Activated naive CD4-positive, alpha-beta T cell treated with anti-CD3 and anti-CD28 coated beads, Interleukin-2, amount 10 ng/mL, durations not matched to agents 7 days and 5 days (primary cell): Measurements from ENCODE around the gene ASTN2.

Source experiments
- CTCF ChIA-PET: fragments of 350-600 bp; sonication (Branson Sonifier 250); formaldehyde crosslinking; loops from one replicate; lab custom pipeline; 2021; ENCODE audit warnings: antibody characterized with exemption; lab: Charles Lee
- DNase-seq: peaks from one replicate; pipeline ENCODE4 v3.0.0-alpha.2; 2020
- H3K27ac Mint-ChIP-seq: one replicate; pipeline ENCODE4 v1.8.0; 2021; ENCODE audit warnings: mild to moderate bottlenecking, moderate library complexity, mixed read lengths
- H3K27me3 Mint-ChIP-seq: one replicate; pipeline ENCODE4 v1.8.0; 2021; ENCODE audit warnings: mild to moderate bottlenecking, mixed read lengths
- H3K36me3 Mint-ChIP-seq: one replicate; pipeline ENCODE4 v1.8.0; 2021; ENCODE audit warnings: mixed read lengths
- H3K4me1 Mint-ChIP-seq: one replicate; pipeline ENCODE4 v1.8.0; 2021; ENCODE audit warnings: mixed read lengths
- H3K4me3 Mint-ChIP-seq: one replicate; pipeline ENCODE4 v1.8.0; 2021; ENCODE audit warnings: mild to moderate bottlenecking, moderate library complexity, mixed read lengths
- H3K9me3 Mint-ChIP-seq: one replicate; pipeline ENCODE4 v1.8.0; 2021; ENCODE audit warnings: mixed read lengths

Gene ASTN2

DNA sequence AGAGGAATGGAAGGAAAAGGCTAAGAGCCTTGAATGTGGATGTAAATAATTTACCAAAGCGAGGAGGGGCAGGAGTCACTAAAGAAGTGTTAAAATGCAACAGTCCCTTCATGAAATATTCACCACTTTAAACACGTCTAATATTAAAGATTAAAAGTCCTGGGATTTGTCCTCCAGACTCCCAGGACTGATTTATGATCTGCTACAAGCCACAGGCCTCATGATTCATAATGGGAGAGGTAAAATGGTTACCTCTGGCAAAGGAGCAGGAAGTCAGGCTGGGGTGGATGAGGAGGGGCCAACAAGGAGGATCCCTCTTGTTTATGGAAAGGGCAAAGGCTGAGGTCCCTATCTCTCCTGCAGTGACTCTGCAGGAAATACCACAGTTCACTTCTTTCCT, 435.4 kb downstream of the ASTN2 start:
- Mint-ChIP-seq H3K36me3 (no peaks in the 10 kb centered on the region), H3K27ac (no peak overlapping the region), H3K27me3 (no peaks in the 10 kb centered on the region), H3K9me3 (peaks cover 3% of the 10 kb centered on the region), H3K4me1 (no peaks in the 10 kb centered on the region), H3K4me3 (no peak overlapping the region)
- no peak for DNase-seq
- CTCF ChIA-PET, result no interaction called here

DNA sequence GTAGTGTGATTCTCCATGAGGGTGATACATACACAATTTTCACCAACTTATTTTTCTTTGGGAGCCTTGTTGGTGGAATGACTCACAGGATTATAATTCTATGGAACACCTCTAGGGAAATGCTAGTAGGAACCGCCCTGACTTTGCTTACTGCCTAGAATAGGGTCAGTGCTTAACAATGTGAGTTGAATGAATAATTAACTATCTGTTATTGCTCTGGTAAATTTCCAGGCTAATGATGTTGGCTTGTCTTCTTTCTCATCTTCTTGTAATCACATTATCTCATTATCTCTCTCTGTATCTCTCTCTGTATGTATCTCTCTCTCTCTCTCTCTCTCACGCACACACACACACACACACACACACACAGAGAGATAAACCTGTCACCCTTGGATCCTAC, 436.7 kb downstream of the ASTN2 start:
- peaks cover 3% of the 10 kb centered on the region for H3K9me3 Mint-ChIP-seq
- H3K27me3 Mint-ChIP-seq, result no peaks in the 10 kb centered on the region
- no peaks in the 10 kb centered on the region for H3K4me1 Mint-ChIP-seq
- CTCF ChIA-PET, result no interaction called here
- H3K27ac Mint-ChIP-seq, result no peak overlapping the region
- no peak for DNase-seq
- no peaks in the 10 kb centered on the region for H3K36me3 Mint-ChIP-seq
- H3K4me3 Mint-ChIP-seq, result no peak overlapping the region

DNA sequence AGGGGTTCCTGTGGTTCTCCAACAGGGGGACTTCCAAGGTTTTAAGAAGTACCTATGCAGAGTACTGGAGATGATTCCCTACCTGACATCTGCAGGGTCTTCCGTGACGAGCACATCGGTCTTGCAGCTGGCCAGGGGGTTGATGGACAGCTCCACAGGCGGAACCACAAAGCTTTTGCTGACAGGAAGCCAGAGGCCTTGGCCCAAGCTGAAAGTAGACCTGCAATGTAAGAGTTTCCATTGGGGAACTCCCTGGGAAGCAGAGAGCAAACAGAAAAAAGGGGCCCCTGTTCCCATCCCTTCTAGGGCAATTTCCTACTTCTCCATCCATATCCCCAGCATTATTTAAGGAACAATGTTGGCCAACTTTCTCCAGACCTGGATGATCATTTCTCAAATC, 439.7 kb downstream of the ASTN2 start:
- CTCF ChIA-PET, result no interaction called here
- no peak overlapping the region for H3K27ac Mint-ChIP-seq
- H3K9me3 Mint-ChIP-seq, result no peaks in the 10 kb centered on the region
- no peaks in the 10 kb centered on the region for H3K4me1 Mint-ChIP-seq
- DNase-seq, result no peak
- H3K36me3 Mint-ChIP-seq, result no peaks in the 10 kb centered on the region
- H3K27me3 Mint-ChIP-seq, result no peaks in the 10 kb centered on the region
- no peak overlapping the region for H3K4me3 Mint-ChIP-seq

DNA sequence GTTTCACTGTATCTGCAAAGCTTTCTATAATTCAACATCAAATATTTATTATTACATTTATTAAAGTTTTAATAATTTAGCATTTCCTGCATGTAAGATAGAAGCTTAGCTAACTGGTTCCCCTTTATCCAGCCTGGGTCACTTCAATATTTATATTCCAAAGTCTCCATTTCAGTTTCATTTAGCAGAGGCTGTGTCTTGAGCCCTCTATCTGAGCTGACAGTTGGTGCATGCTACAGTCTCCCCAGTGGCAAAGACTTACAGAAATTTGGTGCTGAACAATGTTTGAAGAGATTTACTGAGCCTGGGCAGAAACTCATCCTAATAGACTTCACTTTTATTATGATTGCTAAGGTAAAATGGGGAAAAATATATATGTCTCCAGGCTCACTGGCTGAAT, 448.7 kb downstream of the ASTN2 start:
- CTCF ChIA-PET, result no interaction called here
- no peak overlapping the region for H3K4me3 Mint-ChIP-seq
- peaks cover 2% of the 10 kb centered on the region for H3K9me3 Mint-ChIP-seq
- H3K36me3 Mint-ChIP-seq, result no peaks in the 10 kb centered on the region
- H3K27me3 Mint-ChIP-seq, result no peaks in the 10 kb centered on the region
- no peak for DNase-seq
- no peak overlapping the region for H3K27ac Mint-ChIP-seq
- no peaks in the 10 kb centered on the region for H3K4me1 Mint-ChIP-seq

DNA sequence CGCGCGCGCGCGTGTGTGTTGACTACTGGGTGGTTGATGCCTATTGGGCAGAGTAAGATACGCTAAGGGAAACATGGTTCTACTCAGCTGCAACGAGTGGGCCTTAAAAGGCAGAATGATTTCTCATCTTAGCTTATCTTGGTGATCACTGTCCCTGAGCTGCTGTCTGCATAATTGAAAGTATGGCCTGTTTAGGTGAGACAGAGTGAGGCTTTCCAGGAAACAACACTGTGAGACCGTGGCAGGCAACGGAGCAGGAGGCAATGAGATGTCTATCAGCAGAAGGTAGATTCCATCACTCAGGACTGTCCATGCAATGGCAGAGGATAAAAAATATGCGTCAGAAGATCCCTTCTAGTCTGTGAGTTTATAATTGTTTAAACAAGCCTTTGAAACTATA, 450.6 kb downstream of the ASTN2 start:
- H3K36me3 Mint-ChIP-seq, result no peaks in the 10 kb centered on the region
- no peak overlapping the region for H3K27ac Mint-ChIP-seq
- no peak for DNase-seq
- H3K4me1 Mint-ChIP-seq, result no peaks in the 10 kb centered on the region
- H3K27me3 Mint-ChIP-seq, result peaks cover 2% of the 10 kb centered on the region
- CTCF ChIA-PET, result no interaction called here
- H3K4me3 Mint-ChIP-seq, result no peak overlapping the region
- H3K9me3 Mint-ChIP-seq, result peaks cover 2% of the 10 kb centered on the region

DNA sequence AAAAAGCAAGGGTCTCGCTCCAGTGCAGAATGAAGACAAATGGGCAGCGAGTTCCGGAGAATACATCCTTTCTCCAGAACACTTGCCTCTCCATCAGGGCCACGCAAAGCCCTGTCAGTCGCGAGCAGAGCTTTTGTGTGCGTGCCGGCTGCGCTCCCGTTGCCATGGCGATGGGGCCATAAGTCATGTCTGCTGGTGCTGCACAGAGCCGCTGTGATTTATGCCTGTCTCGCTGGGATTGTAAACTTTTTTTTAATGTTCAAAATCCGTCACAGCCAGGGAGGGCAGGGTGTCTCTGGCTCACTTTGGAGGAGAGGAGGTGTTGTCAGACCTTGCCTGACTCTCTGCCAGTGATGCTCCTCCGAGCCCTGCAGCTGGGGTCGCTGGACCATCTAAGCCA, 455.0 kb downstream of the ASTN2 start:
- H3K4me1 Mint-ChIP-seq, result no peaks in the 10 kb centered on the region
- no peaks in the 10 kb centered on the region for H3K36me3 Mint-ChIP-seq
- H3K27ac Mint-ChIP-seq, result no peak overlapping the region
- H3K27me3 Mint-ChIP-seq, result peaks cover 5% of the 10 kb centered on the region
- DNase-seq, result no peak
- CTCF ChIA-PET, result no interaction called here
- H3K9me3 Mint-ChIP-seq, result peaks cover 2% of the 10 kb centered on the region
- H3K4me3 Mint-ChIP-seq, result no peak overlapping the region

DNA sequence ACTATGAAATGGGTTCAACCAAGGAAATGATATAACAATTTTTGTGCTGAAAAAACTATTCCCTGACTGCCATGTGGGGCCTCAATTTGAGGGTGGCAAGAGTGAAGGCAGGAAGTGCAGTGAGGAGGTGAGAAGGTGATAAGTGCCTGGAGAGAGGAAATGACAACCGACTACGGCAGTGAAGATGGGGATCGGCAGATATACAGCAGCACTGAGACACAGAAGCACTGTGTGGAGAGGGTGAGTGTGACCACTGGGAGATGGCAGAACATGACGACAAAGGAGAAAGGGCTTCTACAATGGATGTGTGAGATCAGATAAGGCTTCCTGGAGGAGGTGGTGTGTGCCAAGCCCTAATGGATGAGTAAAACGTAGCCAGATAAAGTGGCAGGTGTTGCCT, 456.0 kb downstream of the ASTN2 start:
- H3K27me3 Mint-ChIP-seq, result peaks cover 5% of the 10 kb centered on the region
- H3K4me1 Mint-ChIP-seq, result no peaks in the 10 kb centered on the region
- no peak overlapping the region for H3K4me3 Mint-ChIP-seq
- H3K36me3 Mint-ChIP-seq, result no peaks in the 10 kb centered on the region
- no peak for DNase-seq
- peaks cover 2% of the 10 kb centered on the region for H3K9me3 Mint-ChIP-seq
- H3K27ac Mint-ChIP-seq, result no peak overlapping the region
- CTCF ChIA-PET, result no interaction called here

DNA sequence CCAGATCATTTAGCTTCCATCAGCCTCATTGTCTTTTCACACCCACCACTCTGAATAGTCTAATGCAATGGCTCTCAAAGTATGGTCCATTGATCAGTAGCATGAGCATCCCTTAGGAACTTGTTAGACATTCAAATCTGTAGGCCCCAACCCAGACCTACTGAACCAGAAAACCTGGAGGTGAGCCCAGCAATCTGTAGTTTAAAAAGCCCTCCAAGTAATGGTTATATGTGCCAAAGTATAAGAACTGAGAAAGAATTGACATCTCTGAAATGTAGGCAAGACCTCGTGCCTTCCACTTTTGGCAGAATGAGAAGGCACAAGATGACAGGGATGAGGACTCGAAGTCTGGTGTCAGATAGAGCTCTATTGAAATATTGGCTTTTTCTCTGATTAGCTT, 460.1 kb downstream of the ASTN2 start:
- CTCF ChIA-PET, result no interaction called here
- Mint-ChIP-seq H3K27me3 (peaks cover 5% of the 10 kb centered on the region), H3K27ac (no peak overlapping the region), H3K4me1 (no peaks in the 10 kb centered on the region), H3K9me3 (no peaks in the 10 kb centered on the region), H3K4me3 (no peak overlapping the region), H3K36me3 (no peaks in the 10 kb centered on the region)
- DNase-seq, result no peak

DNA sequence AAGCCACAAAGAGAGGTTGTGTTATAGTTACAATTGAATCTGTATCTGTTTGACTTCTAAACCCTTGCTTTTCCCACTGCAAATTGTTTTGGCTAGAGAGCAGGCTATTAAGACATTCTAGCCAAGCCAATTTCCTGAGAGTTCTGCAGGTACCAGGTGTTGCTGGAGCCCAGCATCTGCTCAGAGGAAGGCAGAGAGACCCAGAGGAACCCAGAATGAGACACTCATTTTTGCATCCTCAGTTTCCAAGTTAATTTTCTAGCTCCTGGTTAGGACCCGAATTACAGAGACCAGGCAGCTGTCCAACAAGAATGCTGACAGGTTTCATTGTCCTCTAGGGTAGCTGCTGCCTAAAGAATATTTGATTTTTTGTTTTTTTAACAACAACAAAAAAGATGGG, 461.6 kb downstream of the ASTN2 start:
- CTCF ChIA-PET, result no interaction called here
- Mint-ChIP-seq H3K27me3 (no peaks in the 10 kb centered on the region), H3K36me3 (no peaks in the 10 kb centered on the region), H3K4me1 (no peaks in the 10 kb centered on the region), H3K4me3 (no peak overlapping the region), H3K9me3 (peaks cover 2% of the 10 kb centered on the region), H3K27ac (no peak overlapping the region)
- DNase-seq, result no peak

DNA sequence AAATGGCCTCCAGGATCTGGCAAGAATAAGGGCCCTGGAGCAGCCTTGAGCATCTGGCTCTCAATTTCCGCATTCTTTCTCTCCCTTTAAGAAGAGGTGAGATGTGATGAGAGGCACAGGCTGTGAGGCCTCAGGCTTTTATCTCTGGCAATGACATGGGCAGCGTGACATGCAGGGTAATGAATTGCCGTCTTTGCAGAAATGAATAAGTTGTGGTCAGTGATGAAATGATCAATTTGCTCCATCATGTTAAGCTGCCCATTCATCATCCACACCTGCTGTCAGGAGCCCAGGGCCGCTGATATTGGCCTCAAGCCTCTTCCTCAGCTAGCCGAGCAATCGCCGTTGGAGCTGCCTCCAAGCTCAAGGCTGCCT, 462.4 kb downstream of the ASTN2 start:
- Mint-ChIP-seq H3K27ac (no peak overlapping the region), H3K9me3 (peaks cover 2% of the 10 kb centered on the region), H3K4me3 (no peak overlapping the region), H3K4me1 (no peaks in the 10 kb centered on the region), H3K36me3 (no peaks in the 10 kb centered on the region), H3K27me3 (no peaks in the 10 kb centered on the region)
- CTCF ChIA-PET, result no interaction called here
- DNase-seq, result no peak

DNA sequence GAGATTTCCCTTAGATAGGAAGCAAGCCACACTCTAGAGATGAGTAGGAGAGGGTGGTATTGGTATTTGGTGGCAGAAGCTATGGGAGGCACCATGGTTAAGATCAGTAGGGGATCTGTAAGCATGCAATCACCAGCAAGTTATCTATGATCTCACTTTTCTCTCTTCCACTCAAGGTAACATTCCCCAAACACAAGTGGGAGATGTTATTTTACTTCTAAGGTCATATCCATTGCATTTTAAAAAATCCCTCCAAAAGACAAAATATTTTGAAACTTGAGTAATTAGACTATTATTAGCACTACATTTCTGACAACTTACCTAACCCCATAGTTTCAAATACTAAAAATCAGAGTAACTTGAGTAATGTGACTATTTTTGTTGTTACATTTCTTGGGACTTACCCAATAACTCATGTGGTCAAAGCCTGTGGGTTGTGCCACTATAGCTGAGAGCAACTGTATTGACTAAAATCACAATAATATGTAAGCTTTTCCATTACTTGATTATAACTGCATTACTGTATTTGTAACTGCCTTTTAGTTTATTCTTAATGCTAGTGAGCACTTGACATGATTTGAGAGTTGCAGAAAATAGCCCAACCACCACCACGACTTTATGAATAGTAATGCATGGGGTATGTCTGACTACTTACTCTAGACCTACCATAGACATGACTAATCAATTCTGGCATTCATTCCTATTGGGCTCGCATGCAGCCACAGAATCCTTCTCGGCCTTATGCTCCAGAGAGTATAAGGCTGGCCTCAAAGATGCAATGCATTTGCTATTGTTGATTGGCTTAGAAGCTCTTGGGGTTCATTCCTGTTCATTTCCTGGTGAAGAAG, 463.0 kb downstream of the ASTN2 start:
- H3K36me3 Mint-ChIP-seq, result no peaks in the 10 kb centered on the region

DNA sequence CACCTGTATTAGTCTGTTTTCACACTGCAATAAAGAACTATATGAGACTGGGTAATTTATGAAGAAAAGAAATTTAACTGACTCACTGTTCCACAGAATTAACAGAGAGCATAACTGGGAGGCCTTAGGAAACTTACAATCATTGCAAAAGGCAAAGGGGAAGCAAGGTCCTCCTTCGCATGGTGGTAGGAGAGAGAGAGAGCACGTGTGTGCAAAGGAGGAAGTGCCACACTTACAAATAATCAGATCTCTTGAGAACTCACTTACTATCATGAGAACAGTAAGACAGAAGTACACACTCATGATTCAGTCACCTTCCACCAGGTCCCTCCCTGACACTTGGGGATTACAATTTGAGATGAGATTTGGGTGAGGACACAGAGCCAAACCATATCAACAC, 469.0 kb downstream of the ASTN2 start:
- Mint-ChIP-seq H3K27me3 (no peaks in the 10 kb centered on the region), H3K4me3 (no peak overlapping the region), H3K36me3 (no peaks in the 10 kb centered on the region), H3K27ac (no peak overlapping the region), H3K4me1 (no peaks in the 10 kb centered on the region), H3K9me3 (peaks cover 2% of the 10 kb centered on the region)
- DNase-seq, result no peak
- CTCF ChIA-PET, result no interaction called here

More for the DNA sequence above, 463.0 kb downstream of the ASTN2 start:
- CTCF ChIA-PET, result no interaction called here
- H3K4me3 Mint-ChIP-seq, result no peak overlapping the region
- peaks cover 2% of the 10 kb centered on the region for H3K9me3 Mint-ChIP-seq
- H3K27me3 Mint-ChIP-seq, result no peaks in the 10 kb centered on the region
- H3K4me1 Mint-ChIP-seq, result no peaks in the 10 kb centered on the region
- no peak for DNase-seq
- H3K27ac Mint-ChIP-seq, result no peak overlapping the region

DNA sequence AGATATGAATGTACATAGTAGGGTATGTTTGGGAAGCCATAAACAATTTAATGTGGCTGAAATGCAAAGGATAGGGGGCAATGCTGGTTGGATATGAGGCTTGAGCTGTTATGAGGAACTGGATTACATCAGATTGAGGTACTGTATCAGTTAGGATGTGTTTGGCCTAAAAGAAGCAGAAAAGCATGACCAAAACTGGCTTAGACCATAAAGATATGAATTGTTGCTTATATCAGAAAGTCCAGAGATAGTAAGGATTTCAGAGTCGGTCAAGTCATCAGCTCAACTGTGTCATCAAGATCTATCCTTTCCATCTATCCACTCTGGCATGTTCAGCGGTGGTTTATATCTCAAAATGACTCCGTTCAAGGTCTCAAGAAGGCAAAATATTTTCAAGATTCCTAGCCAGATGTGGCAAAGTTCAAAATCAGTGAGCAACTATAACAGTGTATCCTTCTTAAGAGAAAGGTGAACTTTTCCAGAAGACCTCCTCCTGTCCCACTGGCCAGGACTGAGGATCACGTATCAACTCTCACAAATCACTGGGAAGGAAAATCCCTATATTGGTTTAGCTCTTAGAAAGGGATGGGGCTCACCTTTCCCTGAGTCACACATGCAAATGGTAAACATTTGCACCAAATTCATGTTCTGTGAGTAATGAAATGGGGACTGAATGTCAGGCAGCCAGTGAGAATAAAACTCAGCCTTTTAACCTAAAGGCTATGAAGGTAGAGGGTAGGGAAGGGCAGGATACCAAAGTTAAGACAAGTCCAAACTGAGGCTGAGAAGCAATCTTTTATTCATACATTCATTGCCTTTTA, 469.9 kb downstream of the ASTN2 start:
- no peak overlapping the region for H3K27ac Mint-ChIP-seq
- no peaks in the 10 kb centered on the region for H3K36me3 Mint-ChIP-seq
- CTCF ChIA-PET, result no interaction called here

DNA sequence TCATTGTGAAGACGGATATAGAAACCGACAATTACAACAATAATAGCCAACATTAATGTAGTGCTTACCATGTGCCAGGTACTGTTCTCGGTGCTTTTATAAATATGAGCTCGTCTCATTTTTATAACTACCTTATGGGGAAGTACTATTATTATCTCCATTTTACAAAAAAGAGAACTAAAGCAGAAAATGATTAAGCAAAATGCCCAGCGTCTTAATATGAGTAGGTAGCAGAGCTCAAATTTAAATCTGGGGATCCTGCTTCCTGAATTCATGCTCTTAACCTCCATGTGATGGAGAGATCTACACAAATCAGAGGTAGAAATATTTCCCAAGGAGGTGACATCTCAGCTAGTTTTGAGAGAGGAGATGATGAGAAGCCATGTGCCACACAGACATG, 470.9 kb downstream of the ASTN2 start:
- Mint-ChIP-seq H3K4me3 (no peak overlapping the region), H3K27me3 (no peaks in the 10 kb centered on the region), H3K27ac (no peak overlapping the region), H3K9me3 (peaks cover 2% of the 10 kb centered on the region), H3K36me3 (no peaks in the 10 kb centered on the region), H3K4me1 (no peaks in the 10 kb centered on the region)
- no peak for DNase-seq
- CTCF ChIA-PET, result no interaction called here

More for the DNA sequence above, 469.9 kb downstream of the ASTN2 start:
- H3K27me3 Mint-ChIP-seq, result no peaks in the 10 kb centered on the region
- H3K4me1 Mint-ChIP-seq, result no peaks in the 10 kb centered on the region
- H3K4me3 Mint-ChIP-seq, result no peak overlapping the region
- H3K9me3 Mint-ChIP-seq, result peaks cover 2% of the 10 kb centered on the region
- DNase-seq, result no peak

DNA sequence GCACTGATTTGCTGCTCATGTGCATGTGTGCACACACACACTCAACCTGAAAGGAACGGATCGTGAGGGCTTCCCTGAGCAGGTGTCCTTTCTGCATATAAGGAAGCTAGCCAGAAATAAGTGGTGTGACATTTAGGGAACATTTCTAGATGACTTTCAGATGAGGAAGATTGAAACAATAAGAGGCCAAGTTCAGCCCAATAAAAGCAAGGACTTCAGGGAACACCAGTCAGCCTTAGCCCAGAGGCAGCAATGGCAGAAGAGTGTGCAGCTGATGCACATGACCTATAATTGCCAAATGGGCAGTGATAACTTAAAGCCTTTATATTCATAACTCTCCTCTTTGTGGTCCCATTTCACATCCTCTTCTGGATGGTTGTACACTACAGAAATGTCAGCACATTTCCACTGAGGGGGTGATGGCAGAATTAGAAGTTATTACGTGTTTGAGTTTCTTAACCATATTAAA, 472.2 kb downstream of the ASTN2 start:
- DNase-seq, result no peak
- Mint-ChIP-seq H3K36me3 (no peaks in the 10 kb centered on the region), H3K4me1 (no peaks in the 10 kb centered on the region), H3K27ac (no peak overlapping the region), H3K27me3 (no peaks in the 10 kb centered on the region), H3K4me3 (no peak overlapping the region), H3K9me3 (no peaks in the 10 kb centered on the region)
- CTCF ChIA-PET, result interaction anchor here (1.1 kb wide), 1 partner anchor 19 kb away, joined by 3 read pairs; no protein-coding TSS in a partner anchor
